ENCODE results near the gene LHFPL2.

The LHFPL2 gene

GRCh38 chr5:78592735-78593386 is 55.7 kb downstream of the LHFPL2 start:
- POLR2A ChIA-PET, result interaction anchor here (0.5 kb wide), 1 partner anchor 335 kb away, joined by 4 read pairs; no protein-coding TSS in a partner anchor
- no peak for DNase-seq (ENCODE audit: extremely low spot score)
- CTCF ChIA-PET, result interaction anchor here (1.2 to 2.1 kb wide), 3 partner anchors 15 to 272 kb away, joined by 3 to 6 read pairs (median 5); no protein-coding TSS in a partner anchor
- no peak for TF ChIP-seq CTCF (IDR thresholded peaks at IDR 0.05; ENCODE audit: control extremely low read depth, extremely low read depth, low read depth, missing control alignments)

GRCh38 chr5:78591972-78592700 is 56.4 kb downstream of the LHFPL2 start:
- POLR2A ChIA-PET, result no interaction called here
- peak; percentile 50 for DNase-seq (ENCODE audit: extremely low spot score)
- CTCF ChIA-PET, result interaction anchor here (2.1 kb wide), 1 partner anchor 21 kb away, joined by 6 read pairs; no protein-coding TSS in a partner anchor
- no peak for TF ChIP-seq CTCF (IDR thresholded peaks at IDR 0.05; ENCODE audit: control extremely low read depth, extremely low read depth, low read depth, missing control alignments)

- ChIA-PET CTCF (interaction anchor here (1.1 kb wide), 1 partner anchor 86 kb away, joined by 3 read pairs; no protein-coding TSS in a partner anchor), POLR2A (no interaction called here)
- no peak for TF ChIP-seq CTCF (IDR thresholded peaks at IDR 0.05; ENCODE audit: control extremely low read depth, extremely low read depth, low read depth, missing control alignments)
- no peak for DNase-seq (ENCODE audit: extremely low spot score)
These were observed 57.4 kb downstream of the LHFPL2 start for GRCh38 chr5:78591138-78591612.

- POLR2A ChIA-PET, result no interaction called here
- no peak for DNase-seq (ENCODE audit: extremely low spot score)
- TF ChIP-seq CTCF (IDR thresholded peaks at IDR 0.05; ENCODE audit: control extremely low read depth, extremely low read depth, low read depth, missing control alignments), result no peak
- CTCF ChIA-PET, result interaction anchor here (1.1 kb wide), 1 partner anchor 12 kb away, joined by 4 read pairs; no protein-coding TSS in a partner anchor
These were observed 58.6 kb downstream of the LHFPL2 start for GRCh38 chr5:78589923-78590322.

- POLR2A ChIA-PET, result no interaction called here
These were observed 60.1 kb downstream of the LHFPL2 start for GRCh38 chr5:78588507-78588906.

More at GRCh38 chr5:78588507-78588906, 60.1 kb downstream of the LHFPL2 start:
- TF ChIP-seq CTCF (IDR thresholded peaks at IDR 0.05; ENCODE audit: control extremely low read depth, extremely low read depth, low read depth, missing control alignments), result no peak
- CTCF ChIA-PET, result no interaction called here
- DNase-seq (ENCODE audit: extremely low spot score), result no peak
